Heart right ventricle (tissue), 16 donors: ENCODE measurements around the gene MMP2. TPM values are rescaled to one million over a fixed set of nuclear protein-coding genes. Genes with fewer than 3 reads are reported as not detected.

Experiments
- ATAC-seq, 8 donors: fragments of 200-7000 bp; cut with Tn5 transposase; one replicate each; pipeline ENCODE4 v1.9.1; 2020; ENCODE audit warnings: mild to moderate bottlenecking in 8 of 8, moderate library complexity in 8 of 8, moderate number of reproducible peaks in 1 of 8
- DNase-seq, 2 donors: peaks; one replicate each; pipeline ENCODE4 v3.0.0-alpha.2; 2020
- H3K27ac ChIP-seq, 10 donors: fragments of 200-600 bp; sonication (generic) in 2 of 10; one replicate each; pipeline versions ENCODE4 v1.5.0 to v1.8.0; 2020 to 2022; ENCODE audit warnings: mild to moderate bottlenecking in 3 of 10
- H3K27me3 ChIP-seq, 7 donors: fragments of 200-600 bp; one replicate each; pipeline ENCODE4 v1.8.0; 2021 to 2022; ENCODE audit warnings: mild to moderate bottlenecking in 2 of 7
- H3K36me3 ChIP-seq, 9 donors: fragments of 200-600 bp; sonication (generic) in 1 of 9; one replicate each; pipeline versions ENCODE4 v1.5.0 to v1.8.0; 2020 to 2022; ENCODE audit warnings: mild to moderate bottlenecking in 2 of 9
- H3K4me1 ChIP-seq, 9 donors: fragments of 200-600 bp; sonication (generic) in 1 of 9; one replicate each; pipeline versions ENCODE4 v1.5.0 to v1.8.0; 2020 to 2022; ENCODE audit warnings: mild to moderate bottlenecking in 4 of 9
- H3K4me3 ChIP-seq, 10 donors: fragments of 200-600 bp; sonication (generic) in 2 of 10; one replicate each; pipeline versions ENCODE4 v1.5.0 to v1.8.0; 2020 to 2022; ENCODE audit warnings: mild to moderate bottlenecking in 7 of 10, moderate library complexity in 2 of 10
- H3K9me3 ChIP-seq, 11 donors: fragments of 200-600 bp in 10 of 11; sonication (generic) in 2 of 11; one replicate each; pipeline versions ENCODE4 v1.5.0 to v1.8.0; 2013 to 2022; ENCODE audit warnings: mild to moderate bottlenecking in 2 of 11, control low read depth in 1 of 11, moderate library complexity in 1 of 11
- CTCF ChIP-seq, 9 donors: fragments of 200-600 bp; sonication (generic) in 2 of 9; IDR thresholded peaks; one replicate each; pipeline versions ENCODE4 v1.5.0 to v1.8.0; 2021 to 2022; ENCODE audit warnings: antibody characterized with exemption in 9 of 9, mild to moderate bottlenecking in 5 of 9, moderate library complexity in 1 of 9
- WGBS, 2 donors: extraction: QIAGEN DNeasy Blood & Tissue Kit; methylation state at CpG; one replicate each; pipeline ENCODE4 v1.1.7; 2013; ENCODE audit warnings: inconsistent platforms in 1 of 2; 5-methylcytosine and 5-hydroxymethylcytosine counted together
- intact Hi-C, 10 donors: fragments of 100-400 bp; cut with DNase I; formaldehyde crosslinking; loops; one replicate each; pipeline versions ENCODE4 v1.11.1 to v1.14.2; 2022
- polyA plus RNA-seq, 2 donors: library from polyadenylated mRNA; stranded (reverse); fragments of 200-250 nt; gene quantifications; one replicate each; pipeline ENCODE4 v1.2.3, GENCODE V29; 2013
- total RNA-seq, 10 donors: library from RNA; stranded (reverse); fragmentation: NEBNext Ultra II Directional in 3 of 10; extraction: Animal tissue kit (Norgen Biotek cat#: 25700) in 3 of 10; gene quantifications; one replicate each; pipeline versions ENCODE4 v1.2.1 to v1.2.4, GENCODE V29; 2021 to 2023
- donor health status: Arrhythmogenic right ventricular cardiomyopathy.
- donor health status: ischemic (EF 13 %, LVEDD 7.1; RV severe dilation, severe dysfunction).
- donor health status: healthy with polysubstance abuse.
- donor health status: DM: no; HTN: yes; CAD: no.
- donor health status: DM: no; HTN: no; CAD: no.
- donor health status: ischemic (EF 25% LVEDD 6.9; RV normal size, moderate dysfunction).
- donor health status: ischemic (EF 25% LVEDD 5.7; RV mildly dilated, moderate dysfunction).
- donor health status: healthy.
- donor health status: DM: yes; HTN: yes; CAD: no.
- donor health status: Ischemic cardiomyopathy.
- donor health status: ischemic (EF 35%, LVEDD 5.7; RV mildly dilated, moderate dysfunction).
- donor health status: nonischemic (EF 11% LVEDD 7.7; RV severe dilation, severe dysfunction).
- donor health status: DM: yes; HTN: yes; CAD: no.
- donor health status: PGD.
- donor health status: ischemic (EF 29% LVEDD 5.4; RV normal size, mild dysfunction).
- donor health status: nonischemic (EF 23%, LVEDD 6.1; RV moderate dilation, normal function).

The MMP2 gene
- total and polyA plus RNA-seq, 12 donors = 36.1 to 157 (median 88.0) TPM

DNA sequence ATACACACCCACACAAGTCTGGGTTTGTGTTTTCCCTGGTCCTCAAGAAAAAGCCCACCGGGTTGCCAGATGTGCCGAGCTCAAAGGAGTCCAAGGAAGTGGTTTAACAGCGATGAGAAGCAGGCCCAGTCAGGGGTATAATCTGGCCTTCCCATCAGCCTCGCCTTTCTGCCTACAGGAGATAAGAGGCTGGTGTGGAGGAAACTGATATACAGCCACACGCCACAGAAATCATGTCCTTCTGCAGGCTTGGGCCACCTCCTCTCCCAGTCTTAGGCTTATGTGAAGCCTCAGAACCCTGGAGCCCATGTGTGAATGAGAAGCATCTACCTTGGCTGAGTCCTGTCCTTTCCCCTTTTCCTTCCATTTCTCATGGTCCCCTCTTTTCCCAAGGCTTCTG lies 43.6 kb upstream of the MMP2 start:
- ATAC-seq (no peak), DNase-seq (no peak)
- TF ChIP-seq CTCF (IDR thresholded peaks at IDR 0.05) = no peak
- Histone ChIP-seq H3K27me3 (no peaks in the 10 kb centered on the region), H3K9me3 (no peaks in the 10 kb centered on the region), H3K4me1 (peaks cover 0 to 35% (median 0%) of the 10 kb centered on the region in 9 donors), H3K36me3 (no peaks in the 10 kb centered on the region), H3K4me3 (no peak overlapping the region), H3K27ac (no peak overlapping the region)
- intact Hi-C loops = no loop called here
- 46 to 48% methylated on average over 5 of the region's 5 CpGs for WGBS, 2 donors

- H3K36me3 ChIP-seq = no peaks in the 10 kb centered on the region
- no peak for ATAC-seq
- intact Hi-C loops = no loop called here
- no peak overlapping the region for H3K4me3 ChIP-seq
- no peaks in the 10 kb centered on the region for H3K9me3 ChIP-seq
- DNase-seq = no peak
- no peak overlapping the region for H3K27ac ChIP-seq
- no peaks in the 10 kb centered on the region for H3K27me3 ChIP-seq
- peaks cover 0 to 35% (median 0%) of the 10 kb centered on the region in 9 donors for H3K4me1 ChIP-seq
- no peak for TF ChIP-seq CTCF (IDR thresholded peaks at IDR 0.05)
- 83 to 93% methylated on average over 3 of the region's 3 CpGs for WGBS, 2 donors
Measured at GRCh38 chr16:55436587-55436986, 42.4 kb upstream of the MMP2 start.

DNA sequence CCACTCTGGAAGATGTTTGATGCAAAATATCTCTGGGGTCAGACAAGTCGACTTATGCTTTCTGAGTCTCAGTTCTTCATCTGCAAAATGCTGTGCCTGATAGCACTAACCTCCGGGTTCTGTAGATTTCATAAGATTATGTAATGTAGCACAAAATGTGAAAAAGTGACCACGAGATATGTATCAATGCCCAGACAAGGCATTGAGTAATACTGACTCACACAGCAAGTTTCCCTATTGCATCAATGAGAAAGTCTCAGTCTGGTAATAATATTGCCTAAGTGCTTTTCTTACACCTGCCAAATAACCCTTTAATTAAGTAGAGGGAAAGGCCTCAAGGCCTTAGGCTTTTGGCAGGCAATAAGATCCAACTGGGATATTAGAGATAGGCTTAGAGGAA lies 41.4 kb upstream of the MMP2 start:
- WGBS, 2 donors = 70 to 82% methylated on average over 3 of the region's 3 CpGs
- DNase-seq (no peak), ATAC-seq (peak in 1 of 8 donors; percentile 76)
- H3K27me3 ChIP-seq = no peaks in the 10 kb centered on the region
- no peak overlapping the region for H3K4me3 ChIP-seq
- no peaks in the 10 kb centered on the region for H3K36me3 ChIP-seq
- no peaks in the 10 kb centered on the region for H3K9me3 ChIP-seq
- TF ChIP-seq CTCF (IDR thresholded peaks at IDR 0.05) = no peak
- no peak overlapping the region for H3K27ac ChIP-seq
- peaks cover 0 to 35% (median 0%) of the 10 kb centered on the region in 9 donors for H3K4me1 ChIP-seq
- intact Hi-C loops = no loop called here

DNA sequence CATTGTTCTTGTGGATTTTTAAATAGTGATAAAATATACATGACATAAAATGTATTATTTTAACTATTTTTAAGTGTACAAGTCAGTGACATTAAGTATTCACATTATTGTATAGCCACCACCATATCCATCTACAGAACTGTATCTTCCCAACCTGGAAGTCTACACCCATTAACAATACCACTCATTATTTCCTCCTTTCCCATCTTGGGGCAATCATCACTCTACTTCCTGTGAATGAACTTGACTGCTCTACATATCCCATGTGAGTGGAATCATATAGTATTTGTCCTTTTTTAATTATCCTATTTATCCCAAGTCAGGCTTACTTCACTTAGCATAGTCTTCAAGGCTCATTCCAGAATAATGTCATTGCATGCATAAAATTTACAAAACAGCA lies 40.7 kb upstream of the MMP2 start:
- H3K27ac ChIP-seq = no peak overlapping the region
- peaks cover 0 to 35% (median 0%) of the 10 kb centered on the region in 9 donors for H3K4me1 ChIP-seq
- intact Hi-C loops = no loop called here
- ATAC-seq (no peak), DNase-seq (no peak)
- no peaks in the 10 kb centered on the region for H3K9me3 ChIP-seq
- no peaks in the 10 kb centered on the region for H3K36me3 ChIP-seq
- no peak overlapping the region for H3K4me3 ChIP-seq
- no peaks in the 10 kb centered on the region for H3K27me3 ChIP-seq
- no peak for TF ChIP-seq CTCF (IDR thresholded peaks at IDR 0.05)
